HepG2 (cell line): ENCODE data around the gene DNAJC8. TPM values are rescaled to one million over a fixed set of nuclear protein-coding genes. Genes with fewer than 3 reads are reported as not detected.

ENCODE experiments used
- ATAC-seq: fragments of 200-7000 bp; cut with Tn5 transposase; 3 replicates; pipeline ENCODE4 v1.9.1; 2020; ENCODE audit warnings: mild to moderate bottlenecking, moderate library complexity
- BruUV-seq: library from RNA; stranded (reverse); fragments of 400-500 nt; replicated peaks from 2 replicates; lab custom pipeline; 2021; lab: Mats Ljungman, UMichigan
- CTCF ChIA-PET: fragments of 300-600 bp; formaldehyde crosslinking; extraction: SDS; loops from one replicate; lab custom pipeline; 2021; ENCODE audit warnings: low total read pairs, inconsistent platforms, low intra/inter-chr PET ratio; lab: Yijun Ruan, JAX
- POLR2A ChIA-PET: fragments of 350-600 bp; sonication (Branson Sonifier 250); formaldehyde crosslinking; loops from one replicate; lab custom pipeline; 2020; ENCODE audit warnings: antibody characterized with exemption, inconsistent platforms; lab: Yijun Ruan, JAX
- DNase-seq: peaks from one replicate; pipeline ENCODE4 v3.0.0-alpha.2; 2015; ENCODE audit warnings: low spot score
- FAIRE-seq: peaks from 3 replicates; lab custom pipeline; 2011; peaks lifted over from hg19 to GRCh38; lab: Jason Lieb, UNC
- H2AFZ ChIP-seq: one replicate; pipeline ENCODE4 v1.6.1; 2011; ENCODE audit warnings: low read length, inconsistent platforms
- H3K27ac ChIP-seq: fragments of 300-600 bp; 3 replicates; pipeline ENCODE4 v1.8.0; 2011; ENCODE audit warnings: mixed run types, mild to moderate bottlenecking, mixed read lengths, low read length, inconsistent platforms; ENCODE audit not compliant: insufficient read depth; ENCODE audit errors: extremely low read length
- H3K27me3 ChIP-seq, 2 experiments: fragments of 200-600 bp in 1 of 2; 2 replicates in 1 of 2; 3 replicates in 1 of 2; pipeline versions ENCODE4 v1.6.0 to v1.8.0; 2011; ENCODE audit warnings: low read length in 2 of 2, mild to moderate bottlenecking in 2 of 2, moderate library complexity in 2 of 2, inconsistent platforms in 1 of 2; ENCODE audit not compliant: insufficient read depth in 2 of 2, control insufficient read depth in 1 of 2
- H3K36me3 ChIP-seq, 2 experiments: fragments of 200-600 bp in 1 of 2; replicated peaks in 1 of 2; 2 replicates in 1 of 2; 3 replicates in 1 of 2; pipeline versions ENCODE4 v1.5.1 to v1.8.0; 2011; ENCODE audit warnings: low read length in 2 of 2, inconsistent platforms in 1 of 2; ENCODE audit not compliant: insufficient read depth in 2 of 2, control insufficient read depth in 1 of 2
- H3K4me1 ChIP-seq: 2 replicates; pipeline ENCODE4 v1.5.1; 2012; ENCODE audit warnings: low read length, inconsistent platforms; ENCODE audit not compliant: insufficient read depth
- H3K4me2 ChIP-seq: 2 replicates; pipeline ENCODE4 v1.6.0; 2011; ENCODE audit warnings: low read depth, low read length, inconsistent platforms
- H3K4me3 ChIP-seq, 3 experiments: fragments of 200-600 bp in 1 of 3; sonication (generic), shearing (Covaris generic) in 1 of 3; replicated peaks in 1 of 3; 2 replicates each; pipeline ENCODE4 v1.5.1; 2011 to 2016; ENCODE audit warnings: low read length in 3 of 3, inconsistent platforms in 2 of 3, low read depth in 2 of 3, mild to moderate bottlenecking in 2 of 3, control low read depth in 1 of 3, mixed read lengths in 1 of 3; ENCODE audit not compliant: insufficient read depth in 1 of 3
- H3K79me2 ChIP-seq: one replicate; pipeline ENCODE4 v1.6.1; 2011; ENCODE audit warnings: low read length, inconsistent platforms; ENCODE audit not compliant: insufficient read depth
- H3K9ac ChIP-seq: 2 replicates; pipeline ENCODE4 v1.6.0; 2011; ENCODE audit warnings: mild to moderate bottlenecking, low read depth, low read length, inconsistent platforms; ENCODE audit not compliant: insufficient read depth
- H3K9me3 ChIP-seq: 2 replicates; pipeline ENCODE4 v1.5.1; 2012; ENCODE audit warnings: mild to moderate bottlenecking, low read length
- H4K20me1 ChIP-seq: 2 replicates; pipeline ENCODE4 v1.6.0; 2011; ENCODE audit warnings: inconsistent platforms, mild to moderate bottlenecking, low read length, moderate library complexity; ENCODE audit not compliant: insufficient read depth
- ARID3A ChIP-seq: IDR thresholded peaks from 2 replicates; pipeline ENCODE4 v1.6.1; 2012; ENCODE audit warnings: low read depth, low read length, improper control_type of control experiment
- GATAD2A ChIP-seq: IDR thresholded peaks from 2 replicates; pipeline ENCODE4 v1.6.1; 2016
- HDAC1 ChIP-seq: sonication (generic); formaldehyde crosslinking; IDR thresholded peaks from 2 replicates; pipeline ENCODE4 v1.5.1; 2020; ENCODE audit warnings: mild to moderate bottlenecking, missing genetic modification reagents
- MIER3 ChIP-seq: IDR thresholded peaks from 2 replicates; pipeline ENCODE4 v1.6.1; 2016; ENCODE audit warnings: missing compliant biosample characterization, borderline replicate concordance
- NFATC3 ChIP-seq: sonication (generic); formaldehyde crosslinking; IDR thresholded peaks from 2 replicates; pipeline ENCODE4 v1.5.1; 2020; ENCODE audit warnings: mild to moderate bottlenecking, missing genetic modification reagents
- ZNF543 ChIP-seq: sonication (generic); formaldehyde crosslinking; IDR thresholded peaks from 2 replicates; pipeline ENCODE4 v1.4.0; 2020; ENCODE audit warnings: mild to moderate bottlenecking, missing genetic modification reagents
- WGBS: methylation state at CpG from one replicate; pipeline ENCODE4 v1.1.6; 2017; ENCODE audit warnings: low lambda C conversion rate; 5-methylcytosine and 5-hydroxymethylcytosine counted together
- in situ Hi-C: cut with HindIII; loops from 2 replicates; pipeline ENCODE4 v1.10.0; 2017; ENCODE audit warnings: low pct_unique_long_range_greater_than_20kb; ENCODE audit not compliant: extremely low pct_ligation_motif_present
- intact Hi-C: fragments of 100-400 bp; cut with micrococcal nuclease; formaldehyde crosslinking; loops from one replicate; pipeline ENCODE4 v1.10.0; 2022; ENCODE audit not compliant: unreplicated experiment
- polyA plus RNA-seq, 8 experiments: library from polyadenylated mRNA; depleted of rRNA in 3 of 8; stranded (reverse) in 7 of 8; unstranded in 1 of 8; fragments of >200 nt; fragmentation: Illumina TruSeq in 4 of 8; extraction: Trizol in 4 of 8; gene quantifications; 2 replicates each; pipeline versions ENCODE4 v1.2.1 to v1.2.3, GENCODE V29; 2011 to 2016; ENCODE audit warnings: low read depth in 4 of 8, missing spikeins in 1 of 8, mixed read lengths in 1 of 8; ENCODE audit not compliant: insufficient read depth in 1 of 8
- total RNA-seq, 5 experiments: library from RNA; depleted of rRNA; stranded (reverse); fragments of >200 nt; fragmentation: Illumina TruSeq; extraction: Trizol; gene quantifications; 2 replicates each; pipeline ENCODE4 v1.2.3, GENCODE V29; 2016; ENCODE audit warnings: low read depth in 1 of 5
- TF ChIP-seq, protein P1 (sequence below), 2 experiments: sonication (generic) in 1 of 2; formaldehyde crosslinking in 1 of 2; IDR thresholded peaks; 2 replicates each; pipeline versions ENCODE4 v1.4.0 to v1.6.1; 2018 to 2020; ENCODE audit warnings: missing genetic modification reagents in 2 of 2, borderline replicate concordance in 1 of 2, low read depth in 1 of 2, mild to moderate bottlenecking in 1 of 2, missing biosample characterization in 1 of 2
- TF ChIP-seq, protein P2 (sequence below): sonication (generic); formaldehyde crosslinking; conservative IDR thresholded peaks from 2 replicates; pipeline ENCODE4 v1.4.0; 2020; ENCODE audit warnings: mild to moderate bottlenecking, missing genetic modification reagents, moderate library complexity
- TF ChIP-seq, protein P3 (sequence below): sonication (generic); formaldehyde crosslinking; IDR thresholded peaks from 2 replicates; pipeline ENCODE4 v1.5.0; 2020; ENCODE audit warnings: mild to moderate bottlenecking, missing genetic modification reagents, moderate library complexity

DNAJC8 gene
- total and polyA plus RNA-seq, 2 of the 13 experiments (the other 11 are each of a cell fraction or from before 2014, with no cell fraction given): 54.5 to 126 TPM

GRCh38 chr1:28248273-28249012 is 15.6 kb upstream of the DNAJC8 start:
- Histone ChIP-seq H3K9me3 (no peaks in the 10 kb centered on the region), H3K9ac (peak overlapping the region; percentile 80), H3K79me2 (no peaks in the 10 kb centered on the region), H3K27me3 (no peaks in the 10 kb centered on the region), H3K4me1 (peaks cover 53% of the 10 kb centered on the region), H2AFZ (peak overlapping the region; percentile 99), H3K4me3 (peak overlapping the region; percentile 54 to 78 (median 75)), H3K36me3 (0 out of 5 replicates have a peak, but pooled peaks cover 0 to 2% of the 10 kb centered on the region in 2 experiments), H3K4me2 (peak overlapping the region; percentile 98), H3K27ac (peak overlapping the region; percentile 75), H4K20me1 (no peaks in the 10 kb centered on the region)
- under 1% methylated on average over 9 of the region's 12 CpGs for WGBS
- in situ Hi-C loops (loop anchor here (5.0 to 25.0 kb wide), 2 partner anchors 119 to 339 kb away; partner anchors contain the start of genes PHACTR4 and RAB42), intact Hi-C loops (loop anchor here (1.0 kb wide), 1 partner anchor 120 kb away; no protein-coding TSS in a partner anchor)
- ATAC-seq (peak; percentile 44), FAIRE-seq (peak; percentile 82), DNase-seq (peak; percentile 61)
- BruUV-seq: no TSS peak
- CTCF ChIA-PET: interaction anchor here (2.6 kb wide), 1 partner anchor 120 kb away, joined by 13 read pairs; the partner anchor contains the start of gene PHACTR4
- POLR2A ChIA-PET: interaction anchor here (0.8 to 4.5 kb wide), 20 partner anchors 8 to 354 kb away, joined by 3 to 61 read pairs (median 4); partner anchors contain the start of genes ATP5IF1, EYA3, MED18 and PHACTR4
- TF ChIP-seq, protein P1, sequence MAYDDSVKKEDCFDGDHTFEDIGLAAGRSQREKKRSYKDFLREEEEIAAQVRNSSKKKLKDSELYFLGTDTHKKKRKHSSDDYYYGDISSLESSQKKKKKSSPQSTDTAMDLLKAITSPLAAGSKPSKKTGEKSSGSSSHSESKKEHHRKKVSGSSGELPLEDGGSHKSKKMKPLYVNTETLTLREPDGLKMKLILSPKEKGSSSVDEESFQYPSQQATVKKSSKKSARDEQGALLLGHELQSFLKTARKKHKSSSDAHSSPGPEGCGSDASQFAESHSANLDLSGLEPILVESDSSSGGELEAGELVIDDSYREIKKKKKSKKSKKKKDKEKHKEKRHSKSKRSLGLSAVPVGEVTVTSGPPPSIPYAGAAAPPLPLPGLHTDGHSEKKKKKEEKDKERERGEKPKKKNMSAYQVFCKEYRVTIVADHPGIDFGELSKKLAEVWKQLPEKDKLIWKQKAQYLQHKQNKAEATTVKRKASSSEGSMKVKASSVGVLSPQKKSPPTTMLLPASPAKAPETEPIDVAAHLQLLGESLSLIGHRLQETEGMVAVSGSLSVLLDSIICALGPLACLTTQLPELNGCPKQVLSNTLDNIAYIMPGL (CRISPR knock-in tag; IDR thresholded peaks at IDR 0.05; ENCODE audit: borderline replicate concordance in 1 of 2, low read depth in 1 of 2): peak; percentile 57 to 58; a peak in 2 of 4 replicates
- TF ChIP-seq NFATC3 (CRISPR knock-in tag) (0 out of 2 replicates have a peak, but pooled peaks have one; percentile 80), MIER3 (CRISPR knock-in tag) (no peak), ZNF543 (CRISPR knock-in tag) (no peak), GATAD2A (CRISPR knock-in tag) (peak; percentile 51), HDAC1 (peak; percentile 43; the same call in 1 of the 2 replicates), ARID3A (peak; percentile 55)
- TF ChIP-seq, protein P2, sequence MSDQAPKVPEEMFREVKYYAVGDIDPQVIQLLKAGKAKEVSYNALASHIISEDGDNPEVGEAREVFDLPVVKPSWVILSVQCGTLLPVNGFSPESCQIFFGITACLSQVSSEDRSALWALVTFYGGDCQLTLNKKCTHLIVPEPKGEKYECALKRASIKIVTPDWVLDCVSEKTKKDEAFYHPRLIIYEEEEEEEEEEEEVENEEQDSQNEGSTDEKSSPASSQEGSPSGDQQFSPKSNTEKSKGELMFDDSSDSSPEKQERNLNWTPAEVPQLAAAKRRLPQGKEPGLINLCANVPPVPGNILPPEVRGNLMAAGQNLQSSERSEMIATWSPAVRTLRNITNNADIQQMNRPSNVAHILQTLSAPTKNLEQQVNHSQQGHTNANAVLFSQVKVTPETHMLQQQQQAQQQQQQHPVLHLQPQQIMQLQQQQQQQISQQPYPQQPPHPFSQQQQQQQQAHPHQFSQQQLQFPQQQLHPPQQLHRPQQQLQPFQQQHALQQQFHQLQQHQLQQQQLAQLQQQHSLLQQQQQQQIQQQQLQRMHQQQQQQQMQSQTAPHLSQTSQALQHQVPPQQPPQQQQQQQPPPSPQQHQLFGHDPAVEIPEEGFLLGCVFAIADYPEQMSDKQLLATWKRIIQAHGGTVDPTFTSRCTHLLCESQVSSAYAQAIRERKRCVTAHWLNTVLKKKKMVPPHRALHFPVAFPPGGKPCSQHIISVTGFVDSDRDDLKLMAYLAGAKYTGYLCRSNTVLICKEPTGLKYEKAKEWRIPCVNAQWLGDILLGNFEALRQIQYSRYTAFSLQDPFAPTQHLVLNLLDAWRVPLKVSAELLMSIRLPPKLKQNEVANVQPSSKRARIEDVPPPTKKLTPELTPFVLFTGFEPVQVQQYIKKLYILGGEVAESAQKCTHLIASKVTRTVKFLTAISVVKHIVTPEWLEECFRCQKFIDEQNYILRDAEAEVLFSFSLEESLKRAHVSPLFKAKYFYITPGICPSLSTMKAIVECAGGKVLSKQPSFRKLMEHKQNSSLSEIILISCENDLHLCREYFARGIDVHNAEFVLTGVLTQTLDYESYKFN (CRISPR knock-in tag): 0 out of 2 replicates have a peak, but pooled peaks have one; percentile 11
- TF ChIP-seq, protein P3, sequence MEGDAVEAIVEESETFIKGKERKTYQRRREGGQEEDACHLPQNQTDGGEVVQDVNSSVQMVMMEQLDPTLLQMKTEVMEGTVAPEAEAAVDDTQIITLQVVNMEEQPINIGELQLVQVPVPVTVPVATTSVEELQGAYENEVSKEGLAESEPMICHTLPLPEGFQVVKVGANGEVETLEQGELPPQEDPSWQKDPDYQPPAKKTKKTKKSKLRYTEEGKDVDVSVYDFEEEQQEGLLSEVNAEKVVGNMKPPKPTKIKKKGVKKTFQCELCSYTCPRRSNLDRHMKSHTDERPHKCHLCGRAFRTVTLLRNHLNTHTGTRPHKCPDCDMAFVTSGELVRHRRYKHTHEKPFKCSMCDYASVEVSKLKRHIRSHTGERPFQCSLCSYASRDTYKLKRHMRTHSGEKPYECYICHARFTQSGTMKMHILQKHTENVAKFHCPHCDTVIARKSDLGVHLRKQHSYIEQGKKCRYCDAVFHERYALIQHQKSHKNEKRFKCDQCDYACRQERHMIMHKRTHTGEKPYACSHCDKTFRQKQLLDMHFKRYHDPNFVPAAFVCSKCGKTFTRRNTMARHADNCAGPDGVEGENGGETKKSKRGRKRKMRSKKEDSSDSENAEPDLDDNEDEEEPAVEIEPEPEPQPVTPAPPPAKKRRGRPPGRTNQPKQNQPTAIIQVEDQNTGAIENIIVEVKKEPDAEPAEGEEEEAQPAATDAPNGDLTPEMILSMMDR (CRISPR knock-in tag): peak; percentile 89
